ENCODE data around the gene MTCL1.

- no peak for TF ChIP-seq CTCF (IDR thresholded peaks at IDR 0.05)
- no peak for TF ChIP-seq POLR2A (IDR thresholded peaks at IDR 0.05)
These were observed 37.0 kb upstream of the MTCL1 start for GRCh38 chr18:8668381-8668780.
